A673 (cell line): ENCODE measurements around the gene TST. TPM values are rescaled to one million over a fixed set of nuclear protein-coding genes. Genes with fewer than 3 reads are reported as not detected.

Experiments used
- Bru-seq: library from RNA; stranded (reverse); fragments of 400-500 nt; gene quantifications from one replicate; lab custom pipeline; 2021; lab: Mats Ljungman, UMichigan
- BruChase-seq, 2 experiments: library from RNA; stranded (reverse); fragments of 400-500 nt; gene quantifications; one replicate each; lab custom pipeline; 2021; lab: Mats Ljungman, UMichigan
- BruUV-seq: library from RNA; stranded (reverse); fragments of 400-500 nt; replicated peaks from 2 replicates; lab custom pipeline; 2021; lab: Mats Ljungman, UMichigan
- CTCF ChIA-PET: fragments of 300-600 bp; sonication (Branson Sonifier 250); formaldehyde crosslinking; loops from one replicate; lab custom pipeline; 2022; ENCODE audit warnings: antibody characterized with exemption; lab: Charles Lee
- POLR2A ChIA-PET: fragments of 300-600 bp; sonication (Branson Sonifier 250); formaldehyde crosslinking; loops from one replicate; lab custom pipeline; 2022; ENCODE audit warnings: antibody characterized with exemption; ENCODE audit not compliant: low non-redundant PET; lab: Charles Lee
- DNase-seq: peaks from one replicate; pipeline ENCODE4 v3.0.0-alpha.2; 2015; ENCODE audit warnings: low spot score
- H3K27ac ChIP-seq: fragments of 200-600 bp; sonication (generic); 2 replicates; pipeline ENCODE4 v1.5.1; 2016; ENCODE audit warnings: mixed run types, low read depth, mild to moderate bottlenecking, mixed read lengths, antibody characterized with exemption, low read length; ENCODE audit not compliant: poor library complexity, severe bottlenecking
- H3K27me3 ChIP-seq: fragments of 200-600 bp; sonication (generic); replicated peaks from 2 replicates; pipeline ENCODE4 v1.6.1; 2017; ENCODE audit warnings: mixed run types, low read depth, mild to moderate bottlenecking, mixed read lengths, antibody characterized with exemption, low read length; ENCODE audit not compliant: insufficient read depth, poor library complexity
- H3K36me3 ChIP-seq: fragments of 200-600 bp; sonication (generic); 2 replicates; pipeline ENCODE4 v1.6.1; 2016; ENCODE audit warnings: mixed run types, mild to moderate bottlenecking, mixed read lengths, antibody characterized with exemption, low read length; ENCODE audit not compliant: insufficient read depth, poor library complexity, severe bottlenecking
- H3K4me1 ChIP-seq: fragments of 200-600 bp; sonication (generic); 2 replicates; pipeline ENCODE4 v1.6.1; 2017; ENCODE audit warnings: mixed run types, mild to moderate bottlenecking, mixed read lengths, antibody characterized with exemption, low read length; ENCODE audit not compliant: insufficient read depth, poor library complexity, severe bottlenecking
- H3K4me3 ChIP-seq: fragments of 200-600 bp; sonication (generic); 2 replicates; pipeline ENCODE4 v1.5.1; 2016; ENCODE audit warnings: low read depth, mixed run types, mild to moderate bottlenecking, mixed read lengths, low read length; ENCODE audit not compliant: poor library complexity, severe bottlenecking
- H3K9me3 ChIP-seq: fragments of 200-600 bp; sonication (generic); 2 replicates; pipeline ENCODE4 v1.6.1; 2016; ENCODE audit warnings: mixed run types, low read depth, mild to moderate bottlenecking, mixed read lengths, antibody characterized with exemption, low read length; ENCODE audit not compliant: poor library complexity, severe bottlenecking
- CTCF ChIP-seq: fragments of 300-800, 200-600 bp; sonication (generic); conservative IDR thresholded peaks from 2 replicates; pipeline ENCODE4 v1.5.1; 2017; ENCODE audit warnings: low read depth, mild to moderate bottlenecking, antibody characterized with exemption, low read length, moderate library complexity, mixed read lengths
- EZH2 ChIP-seq: fragments of 200-600 bp; sonication (generic); IDR thresholded peaks from 2 replicates; pipeline ENCODE4 v1.6.1; 2017; ENCODE audit warnings: borderline replicate concordance, low read depth, mild to moderate bottlenecking, mixed read lengths, antibody characterized with exemption, low read length; ENCODE audit not compliant: poor library complexity, severe bottlenecking
- intact Hi-C: fragments of 100-400 bp; cut with micrococcal nuclease; formaldehyde crosslinking; loops from one replicate; pipeline ENCODE4 v1.10.0; 2022; ENCODE audit not compliant: unreplicated experiment
- long read RNA-seq: library from polyadenylated mRNA; stranded (forward); transcript quantifications from one replicate; pipeline ENCODE4 v2.0.0, GENCODE V29; 2022
- total RNA-seq: library from RNA; stranded (reverse); gene quantifications from 2 replicates; pipeline ENCODE4 v1.2.3, GENCODE V29; 2021

Gene TST
- 31.3 and 37.6 TPM in 2 replicates for total RNA-seq
- Bru-seq, nascent RNA: percentile 62 among the genes with signal in this experiment
- percentile 54 among the genes with signal in this experiment for BruChase-seq, experiment 1, labeled RNA remaining after a 2-hour chase
- BruChase-seq, experiment 2, labeled RNA remaining after a 6-hour chase: percentile 51 among the genes with signal in this experiment
- long read RNA-seq, transcript TST-201 (3 exons, 1,211 nt): major isoform, 5 of 13 reads
- long read RNA-seq, partial matches to known transcripts: 0 of 13 reads
- long read RNA-seq, other reads (novel, unspliced or antisense): 5 of 13 reads

GRCh38 chr22:37019309-37020191 lies at the start of gene TST, which contains the start of gene MPST:
TSS of gene TST (minus strand) at chr22:37019447. CDS start at chr22:37018732, 715 bp downstream.
TSS of gene MPST (plus strand) at chr22:37019742. CDS start at chr22:37019837, 95 bp downstream.
- H3K9me3 ChIP-seq: no peaks in the 10 kb centered on the region
- no TSS peak for BruUV-seq
- TF ChIP-seq CTCF: no peak
- ChIA-PET CTCF (interaction anchor here (1.5 kb wide), 1 partner anchor 180 kb away, joined by 6 read pairs; no protein-coding TSS in a partner anchor), POLR2A (no interaction called here)
- peak within 1 kb of the TSS; percentile 93 for H3K27ac ChIP-seq
- peak; percentile 70 for DNase-seq
- peaks cover 5% of the 10 kb centered on the region for H3K36me3 ChIP-seq
- H3K4me3 ChIP-seq: peak within 1 kb of the TSS; percentile 98
- intact Hi-C loops: no loop called here
- no peaks in the 10 kb centered on the region for H3K27me3 ChIP-seq
- H3K4me1 ChIP-seq: peaks cover 8% of the 10 kb centered on the region

GRCh38 chr22:37068859-37069258 lies 49.6 kb upstream of the TST start:
- H3K27ac ChIP-seq: no peak overlapping the region
- no peaks in the 10 kb centered on the region for H3K4me1 ChIP-seq
- no peak for DNase-seq
- TF ChIP-seq CTCF (no peak), EZH2 (no peak)
- H3K36me3 ChIP-seq: no peaks in the 10 kb centered on the region
- peaks cover 23% of the 10 kb centered on the region for H3K27me3 ChIP-seq
- no TSS peak for BruUV-seq
- intact Hi-C loops: no loop called here
- H3K4me3 ChIP-seq: no peak overlapping the region
- POLR2A ChIA-PET: no interaction called here
- CTCF ChIA-PET: no interaction called here
- no peaks in the 10 kb centered on the region for H3K9me3 ChIP-seq

- no peak overlapping the region for H3K4me3 ChIP-seq
- peaks cover 23% of the 10 kb centered on the region for H3K27me3 ChIP-seq
- H3K27ac ChIP-seq: no peak overlapping the region
- ChIA-PET POLR2A (no interaction called here), CTCF (no interaction called here)
- BruUV-seq: no TSS peak
- intact Hi-C loops: no loop called here
- DNase-seq: no peak
- no peaks in the 10 kb centered on the region for H3K9me3 ChIP-seq
- H3K4me1 ChIP-seq: no peaks in the 10 kb centered on the region
- no peak for TF ChIP-seq EZH2
- no peak for TF ChIP-seq CTCF
- no peaks in the 10 kb centered on the region for H3K36me3 ChIP-seq
Measured at GRCh38 chr22:37067428-37067827, 48.2 kb upstream of the TST start.
